ENCODE measurements around the gene CHIC2. TPM values are rescaled to one million over a fixed set of nuclear protein-coding genes. Genes with fewer than 3 reads are reported as not detected.
"Not testable (repeated sequence)": the region's sequence is repeated elsewhere in the genome, so short reads cannot be mapped to it uniquely, and the experiment has no call there.

Gene CHIC2
- total and polyA plus RNA-seq, 8 donors: 3.9 to 11.5 (median 7.0) TPM

GRCh38 chr4:54055494-54055893 lies 8.9 kb downstream of the CHIC2 start:
- 93 to 95% methylated on average over 1 of the region's 1 CpG for WGBS, 2 donors
- no peaks in the 10 kb centered on the region for H3K36me3 ChIP-seq
- H3K4me3 ChIP-seq: no peak overlapping the region
- no peak for TF ChIP-seq CTCF (IDR thresholded peaks at IDR 0.05)
- H3K9me3 ChIP-seq: no peaks in the 10 kb centered on the region
- H3K27me3 ChIP-seq: no peaks in the 10 kb centered on the region
- no peak for FAIRE-seq
- no peak overlapping the region for H3K27ac ChIP-seq
- peaks cover 16 to 37% (median 23%) of the 10 kb centered on the region in 3 donors for H3K4me1 ChIP-seq
- intact Hi-C loops (cut with DNase I): no loop called here
- no peak for DNase-seq
- ATAC-seq: no peak

DNA sequence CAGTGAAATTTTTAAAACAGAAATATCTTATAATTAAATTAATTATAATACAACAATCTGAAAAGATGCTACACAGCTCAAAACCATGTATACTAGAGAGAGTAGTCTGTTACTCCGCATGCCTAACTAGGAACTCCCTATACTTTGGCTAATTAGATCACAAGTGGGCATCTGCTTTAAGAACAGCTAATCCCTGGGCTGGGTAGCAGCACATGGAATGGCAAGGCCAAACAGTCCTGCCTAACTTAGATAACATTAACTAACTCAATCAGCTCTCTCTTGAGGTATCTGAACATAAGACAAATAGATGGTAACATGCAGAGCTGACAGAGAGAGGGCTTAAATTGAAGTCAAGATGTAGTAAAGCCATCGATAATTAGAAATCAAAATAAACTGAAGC lies 9.9 kb downstream of the CHIC2 start:
- DNase-seq (no peak), FAIRE-seq (no peak), ATAC-seq (no peak)
- no peak for TF ChIP-seq CTCF (IDR thresholded peaks at IDR 0.05)
- Histone ChIP-seq H3K27ac (no peak overlapping the region), H3K36me3 (no peaks in the 10 kb centered on the region), H3K4me1 (peaks cover 10 to 41% (median 27%) of the 10 kb centered on the region in 3 donors), H3K27me3 (no peaks in the 10 kb centered on the region), H3K4me3 (no peak overlapping the region), H3K9me3 (no peaks in the 10 kb centered on the region)
- intact Hi-C loops (cut with DNase I): no loop called here
- WGBS, 2 donors: 99% methylated on average over 2 of the region's 2 CpGs

- FAIRE-seq; H3K36me3 ChIP-seq; DNase-seq; H3K27ac ChIP-seq; H3K4me3 ChIP-seq; ATAC-seq; intact Hi-C loops (cut with DNase I); H3K27me3 ChIP-seq; H3K9me3 ChIP-seq: not testable (repeated sequence)
- H3K4me1 ChIP-seq: peaks cover 10 to 34% (median 29%) of the 10 kb centered on the region in 3 donors
- 77 to 90% methylated on average over 5 of the region's 5 CpGs for WGBS, 2 donors
Observed at GRCh38 chr4:54053322-54053721, 11.1 kb downstream of the CHIC2 start.

DNA sequence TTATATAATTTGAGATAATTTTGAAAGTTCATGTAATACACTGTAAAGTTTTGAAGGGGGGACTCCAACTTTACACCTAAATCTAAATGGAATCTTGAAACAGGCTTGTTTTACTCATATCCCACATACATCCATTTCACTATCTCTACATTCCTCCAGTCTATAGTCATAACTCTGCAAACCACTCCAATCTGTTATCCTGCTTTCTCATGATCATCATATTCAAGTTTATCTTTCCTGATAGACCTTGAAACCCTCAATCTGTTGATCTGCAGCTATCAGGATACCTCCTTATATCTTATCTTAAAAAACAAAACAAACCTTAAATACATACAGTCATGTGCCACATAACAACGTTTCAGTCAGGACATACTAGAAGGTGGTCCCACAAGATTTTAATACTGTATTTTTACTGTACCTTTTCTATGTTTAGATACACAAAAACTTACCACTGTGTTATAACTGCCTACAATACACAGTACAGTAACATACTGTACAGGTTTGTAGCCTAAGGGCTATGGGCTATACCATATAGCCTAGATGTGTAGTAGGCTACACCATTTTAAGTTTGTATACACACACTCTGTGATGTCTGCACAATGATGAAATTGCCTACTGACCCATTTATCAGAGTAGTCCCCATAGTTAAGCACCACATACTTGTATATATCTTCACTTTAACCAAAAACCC lies 14.0 kb downstream of the CHIC2 start:
- Histone ChIP-seq H3K9me3 (no peaks in the 10 kb centered on the region), H3K4me1 (peaks cover 4 to 34% (median 21%) of the 10 kb centered on the region in 3 donors), H3K4me3 (no peak overlapping the region), H3K27ac (no peak overlapping the region), H3K36me3 (peaks cover 0 to 9% (median 5%) of the 10 kb centered on the region in 3 donors), H3K27me3 (no peaks in the 10 kb centered on the region)
- intact Hi-C loops (cut with DNase I): no loop called here
- no peak for TF ChIP-seq CTCF (IDR thresholded peaks at IDR 0.05)
- FAIRE-seq: no peak
- 9 to 10% methylated on average over 1 of the region's 1 CpG for WGBS, 2 donors
- ATAC-seq: no peak
- DNase-seq: no peak

DNA sequence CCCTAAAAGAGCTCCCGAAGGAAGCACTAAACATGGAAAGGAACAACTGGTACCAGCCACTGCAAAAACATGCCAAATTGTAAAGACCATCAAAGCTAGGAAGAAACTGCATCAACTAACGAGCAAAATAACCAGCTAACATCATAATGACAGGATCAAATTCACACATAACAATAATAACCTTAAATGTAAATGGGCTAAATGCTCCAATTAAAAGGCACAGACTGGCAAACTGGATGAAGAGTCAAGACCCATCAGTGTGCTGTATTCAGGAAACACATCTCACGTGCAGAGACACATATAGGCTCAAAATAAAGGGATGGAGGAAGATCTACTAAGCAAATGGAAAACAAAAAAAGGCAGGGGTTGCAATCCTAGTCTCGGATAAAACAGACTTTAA lies 20.8 kb downstream of the CHIC2 start:
- H3K9me3 ChIP-seq; DNase-seq; H3K27me3 ChIP-seq; H3K36me3 ChIP-seq; H3K27ac ChIP-seq; H3K4me3 ChIP-seq; intact Hi-C loops (cut with DNase I); FAIRE-seq; ATAC-seq; H3K4me1 ChIP-seq: not testable (repeated sequence)
- WGBS, 2 donors: 84 to 92% methylated on average over 2 to 3 of the region's 4 CpGs

- WGBS, 2 donors: 60 to 65% methylated on average over 2 of the region's 2 CpGs
- TF ChIP-seq CTCF (IDR thresholded peaks at IDR 0.05): no peak
- Histone ChIP-seq H3K4me1 (no peaks in the 10 kb centered on the region), H3K9me3 (no peaks in the 10 kb centered on the region), H3K4me3 (no peak overlapping the region), H3K27ac (no peak overlapping the region), H3K27me3 (no peaks in the 10 kb centered on the region), H3K36me3 (no peaks in the 10 kb centered on the region)
- no peak for FAIRE-seq
- peak in 2 of 4 donors; percentile 18 to 30 for ATAC-seq
- DNase-seq: no peak
- intact Hi-C loops (cut with DNase I): no loop called here
Observed at GRCh38 chr4:54041933-54042332, 22.5 kb downstream of the CHIC2 start.

Measured in pancreas (tissue), 10 donors.